Lower leg skin (tissue), 4 donors: ENCODE measurements around the gene IDS. TPM values are rescaled to one million over a fixed set of nuclear protein-coding genes. Genes with fewer than 3 reads are reported as not detected.

Source experiments
- DNase-seq, 2 donors: peaks; one replicate each; pipeline ENCODE4 v3.0.0-alpha.2; 2019; ENCODE audit warnings: low spot score in 2 of 2
- H3K4me3 ChIP-seq: fragments of 200-600 bp; sonication (generic); 2 replicates; pipeline ENCODE4 v1.5.1; 2017; ENCODE audit warnings: mild to moderate bottlenecking, low read depth; ENCODE audit not compliant: poor library complexity, severe bottlenecking
- CTCF ChIP-seq, 3 donors: fragments of 450-650 bp; IDR thresholded peaks; one replicate each; pipeline ENCODE4 v1.5.1; 2016; ENCODE audit warnings: antibody characterized with exemption in 3 of 3, mild to moderate bottlenecking in 3 of 3, moderate library complexity in 2 of 3
- POLR2A ChIP-seq, 2 donors: fragments of 450-650 bp; IDR thresholded peaks; one replicate each; pipeline ENCODE4 v1.6.1; 2016 to 2017; ENCODE audit warnings: antibody characterized with exemption in 2 of 2, mild to moderate bottlenecking in 1 of 2, moderate library complexity in 1 of 2
- WGBS, 2 donors: methylation state at CpG; one replicate each; pipeline ENCODE4 v1.1.5; 2018; 5-methylcytosine and 5-hydroxymethylcytosine counted together
- intact Hi-C: fragments of 100-400 bp; cut with DNase I; formaldehyde crosslinking; loops from one replicate; pipeline ENCODE4 v1.15.0; 2023; ENCODE audit warnings: low total_unique reads
- total RNA-seq, 4 donors: library from RNA; depleted of rRNA; stranded (reverse); fragments of >200 nt; gene quantifications; one replicate each; pipeline ENCODE4 v1.1.0, GENCODE V29; 2016

The IDS gene
- total RNA-seq, 4 donors from 2014 or later = 57.2 to 79.5 (median 70.7) TPM

- intact Hi-C loops = no loop called here
- no peak overlapping the region for H3K4me3 ChIP-seq
- WGBS, 2 donors = 55 to 79% methylated on average over 1 of the region's 1 CpG
- DNase-seq = no peak
- TF ChIP-seq CTCF (IDR thresholded peaks at IDR 0.05) (no peak), POLR2A (IDR thresholded peaks at IDR 0.05) (no peak)
Measured at GRCh38 chrX:149462849-149463248, 42.3 kb downstream of the IDS start.

GRCh38 chrX:149461746-149462145, 43.4 kb downstream of the IDS start:
- TF ChIP-seq POLR2A (IDR thresholded peaks at IDR 0.05) = no peak
- no peak for TF ChIP-seq CTCF (IDR thresholded peaks at IDR 0.05)
- H3K4me3 ChIP-seq = no peak overlapping the region
- WGBS, 2 donors = 73 to 87% methylated on average over 3 of the region's 3 CpGs
- DNase-seq = no peak
- intact Hi-C loops = no loop called here

- DNase-seq = no peak
- no peak overlapping the region for H3K4me3 ChIP-seq
- intact Hi-C loops = no loop called here
- no peak for TF ChIP-seq POLR2A (IDR thresholded peaks at IDR 0.05)
Measured at GRCh38 chrX:149458586-149458985, 46.5 kb downstream of the IDS start.

GRCh38 chrX:149456476-149457245, 48.4 kb downstream of the IDS start:
- no peak for TF ChIP-seq POLR2A (IDR thresholded peaks at IDR 0.05)
- TF ChIP-seq CTCF (IDR thresholded peaks at IDR 0.05) = no peak
- 18 to 44% methylated on average over 9 of the region's 9 CpGs for WGBS, 2 donors
- DNase-seq = no peak
- no peak overlapping the region for H3K4me3 ChIP-seq
- intact Hi-C loops = no loop called here

- no peak for TF ChIP-seq CTCF (IDR thresholded peaks at IDR 0.05)
- no peak for TF ChIP-seq POLR2A (IDR thresholded peaks at IDR 0.05)
- intact Hi-C loops = no loop called here
- DNase-seq = no peak
- no peak overlapping the region for H3K4me3 ChIP-seq
Measured at GRCh38 chrX:149455934-149456333, 49.2 kb downstream of the IDS start.

GRCh38 chrX:149453906-149454822, 50.9 kb downstream of the IDS start:
- intact Hi-C loops = no loop called here
- WGBS, 2 donors = 43 to 73% methylated on average over 6 of the region's 6 CpGs
- TF ChIP-seq POLR2A (IDR thresholded peaks at IDR 0.05) = no peak
- no peak for TF ChIP-seq CTCF (IDR thresholded peaks at IDR 0.05)

More at GRCh38 chrX:149453906-149454822, 50.9 kb downstream of the IDS start:
- no peak overlapping the region for H3K4me3 ChIP-seq
- no peak for DNase-seq
